ENCODE data around the gene NF1. TPM values are rescaled to one million over a fixed set of nuclear protein-coding genes. Genes with fewer than 3 reads are reported as not detected.

NF1 gene
- total and polyA plus RNA-seq, 2 experiments from 2014 or later: 8.4 to 45.9 TPM

GRCh38 chr17:31211352-31212012 lies 116.7 kb downstream of the NF1 start:
- no peaks in the 10 kb centered on the region for H3K36me3 ChIP-seq (replicated peaks; ENCODE audit: insufficient read depth, low read depth)
- H3K4me2 ChIP-seq: no peak overlapping the region
- no peaks in the 10 kb centered on the region for H3K27me3 ChIP-seq
- TF ChIP-seq EZH2 (IDR thresholded peaks at IDR 0.05; ENCODE audit: borderline replicate concordance) (no peak), CTCF (IDR thresholded peaks at IDR 0.05; ENCODE audit: poor library complexity) (no peak), EZH2phosphoT487 (IDR thresholded peaks at IDR 0.05; ENCODE audit: low read depth, severe bottlenecking, unreplicated experiment) (no peak)
- no peak overlapping the region for H3K27ac ChIP-seq
- H4K20me1 ChIP-seq (ENCODE audit: insufficient read depth, poor library complexity, severe bottlenecking): no peaks in the 10 kb centered on the region
- H3K9me2 ChIP-seq (replicated peaks; ENCODE audit: insufficient read depth): no peaks in the 10 kb centered on the region
- H3K4me3 ChIP-seq: no peak overlapping the region
- no peak for DNase-seq (ENCODE audit: low spot score)
- H3K9me3 ChIP-seq (ENCODE audit: low read depth): no peaks in the 10 kb centered on the region
- H2AFZ ChIP-seq: no peak overlapping the region
- no peaks in the 10 kb centered on the region for H3K79me2 ChIP-seq
- no peaks in the 10 kb centered on the region for H3K4me1 ChIP-seq (ENCODE audit: insufficient read depth)

- Histone ChIP-seq H3K4me1 (ENCODE audit: insufficient read depth) (no peaks in the 10 kb centered on the region), H3K9me3 (ENCODE audit: low read depth) (no peaks in the 10 kb centered on the region), H3K27me3 (no peaks in the 10 kb centered on the region), H3K4me2 (no peak overlapping the region), H4K20me1 (ENCODE audit: insufficient read depth, poor library complexity, severe bottlenecking) (no peaks in the 10 kb centered on the region), H2AFZ (no peak overlapping the region), H3K27ac (no peak overlapping the region), H3K4me3 (no peak overlapping the region), H3K36me3 (replicated peaks; ENCODE audit: insufficient read depth, low read depth) (no peaks in the 10 kb centered on the region), H3K9me2 (replicated peaks; ENCODE audit: insufficient read depth) (no peaks in the 10 kb centered on the region), H3K79me2 (no peaks in the 10 kb centered on the region)
- TF ChIP-seq EZH2 (IDR thresholded peaks at IDR 0.05; ENCODE audit: borderline replicate concordance) (no peak), EZH2phosphoT487 (IDR thresholded peaks at IDR 0.05; ENCODE audit: low read depth, severe bottlenecking, unreplicated experiment) (no peak), CTCF (IDR thresholded peaks at IDR 0.05; ENCODE audit: poor library complexity) (peak; percentile 71)
- DNase-seq (ENCODE audit: low spot score): peak; percentile 71
- 55% methylated on average over 5 of the region's 5 CpGs for WGBS (ENCODE audit: low lambda C conversion rate, missing lambda C conversion rate)
Measured at GRCh38 chr17:31216031-31216751, 121.4 kb downstream of the NF1 start.

GRCh38 chr17:31224366-31224765 lies 129.6 kb downstream of the NF1 start:
- WGBS (ENCODE audit: low lambda C conversion rate, missing lambda C conversion rate): 100% methylated on average over 1 of the region's 1 CpG
- Histone ChIP-seq H3K4me2 (no peak overlapping the region), H3K27me3 (no peaks in the 10 kb centered on the region), H4K20me1 (ENCODE audit: insufficient read depth, poor library complexity, severe bottlenecking) (no peaks in the 10 kb centered on the region), H3K4me1 (ENCODE audit: insufficient read depth) (no peaks in the 10 kb centered on the region), H3K4me3 (no peak overlapping the region), H3K36me3 (replicated peaks; ENCODE audit: insufficient read depth, low read depth) (no peaks in the 10 kb centered on the region), H3K9me3 (ENCODE audit: low read depth) (no peaks in the 10 kb centered on the region), H3K9me2 (replicated peaks; ENCODE audit: insufficient read depth) (no peaks in the 10 kb centered on the region), H3K27ac (no peak overlapping the region), H3K79me2 (no peaks in the 10 kb centered on the region), H2AFZ (no peak overlapping the region)
- TF ChIP-seq EZH2 (IDR thresholded peaks at IDR 0.05; ENCODE audit: borderline replicate concordance): no peak
- no peak for DNase-seq (ENCODE audit: low spot score)

- Histone ChIP-seq H3K4me1 (ENCODE audit: insufficient read depth) (no peaks in the 10 kb centered on the region), H3K36me3 (replicated peaks; ENCODE audit: insufficient read depth, low read depth) (no peaks in the 10 kb centered on the region), H3K79me2 (no peaks in the 10 kb centered on the region), H3K27ac (no peak overlapping the region), H3K9me3 (ENCODE audit: low read depth) (no peaks in the 10 kb centered on the region), H3K9me2 (replicated peaks; ENCODE audit: insufficient read depth) (no peaks in the 10 kb centered on the region), H3K4me3 (no peak overlapping the region), H3K4me2 (no peak overlapping the region), H3K27me3 (no peaks in the 10 kb centered on the region), H4K20me1 (ENCODE audit: insufficient read depth, poor library complexity, severe bottlenecking) (no peaks in the 10 kb centered on the region), H2AFZ (no peak overlapping the region)
- TF ChIP-seq CTCF (IDR thresholded peaks at IDR 0.05; ENCODE audit: poor library complexity): no peak
- no peak for TF ChIP-seq EZH2phosphoT487 (IDR thresholded peaks at IDR 0.05; ENCODE audit: low read depth, severe bottlenecking, unreplicated experiment)
- no peak for TF ChIP-seq EZH2 (IDR thresholded peaks at IDR 0.05; ENCODE audit: borderline replicate concordance)
- WGBS (ENCODE audit: low lambda C conversion rate, missing lambda C conversion rate): 90% methylated on average over 2 of the region's 2 CpGs
- DNase-seq (ENCODE audit: low spot score): no peak
Measured at GRCh38 chr17:31225831-31226230, 131.1 kb downstream of the NF1 start.
